Kidney (tissue), 14 donors: Measurements from ENCODE around the gene MEIS2. TPM values are rescaled to one million over a fixed set of nuclear protein-coding genes. Genes with fewer than 3 reads are reported as not detected.

Experiments used
- DNase-seq, 5 donors: peaks; one replicate each; pipeline ENCODE4 v3.0.0-alpha.2; 2013 to 2020
- FAIRE-seq: peaks from 2 replicates; lab custom pipeline; 2012; peaks lifted over from hg19 to GRCh38; lab: Jason Lieb, UNC
- H3K27ac ChIP-seq, 2 donors: one replicate each; pipeline ENCODE4 v1.7.0; 2013; ENCODE audit warnings: low read depth in 2 of 2, low read length in 2 of 2, inconsistent platforms in 1 of 2
- H3K27me3 ChIP-seq: one replicate; pipeline ENCODE4 v1.7.1; 2013; ENCODE audit warnings: low read length, inconsistent platforms; ENCODE audit not compliant: control insufficient read depth, insufficient read depth
- H3K36me3 ChIP-seq, 3 donors: one replicate each; pipeline versions ENCODE4 v1.7.0 to v1.7.1; 2013; ENCODE audit warnings: low read length in 3 of 3, control low read depth in 1 of 3, inconsistent platforms in 1 of 3; ENCODE audit not compliant: insufficient read depth in 3 of 3, control insufficient read depth in 2 of 3
- H3K4me1 ChIP-seq, 3 donors: one replicate each; pipeline versions ENCODE4 v1.7.0 to v1.7.1; 2013; ENCODE audit warnings: low read length in 3 of 3, inconsistent platforms in 1 of 3, low read depth in 1 of 3; ENCODE audit not compliant: control insufficient read depth in 2 of 3, insufficient read depth in 2 of 3
- H3K4me3 ChIP-seq, 3 donors: one replicate each; pipeline versions ENCODE4 v1.7.0 to v1.8.1; 2013; ENCODE audit warnings: low read length in 3 of 3, control low read depth in 1 of 3, inconsistent platforms in 1 of 3
- H3K9ac ChIP-seq, 3 donors: one replicate each; pipeline versions ENCODE4 v1.7.0 to v1.7.1; 2013; ENCODE audit warnings: low read length in 3 of 3, control low read depth in 1 of 3, inconsistent platforms in 1 of 3
- H3K9me3 ChIP-seq, 3 donors: one replicate each; pipeline versions ENCODE4 v1.7.0 to v1.7.1; 2013; ENCODE audit warnings: low read length in 3 of 3, control low read depth in 1 of 3, inconsistent platforms in 1 of 3; ENCODE audit not compliant: control insufficient read depth in 2 of 3, insufficient read depth in 1 of 3
- intact Hi-C: fragments of 100-400 bp; cut with DNase I; formaldehyde crosslinking; loops from one replicate; pipeline ENCODE4 v1.11.1; 2022
- polyA plus RNA-seq: library from polyadenylated mRNA; stranded (reverse); fragments of 350-450 nt; fragmentation: Illumina TruSeq; extraction: RNeasy Lipid Tissue Mini Kit (QIAGEN cat#74804); gene quantifications from one replicate; pipeline ENCODE4 v1.2.3, GENCODE V29; 2014; ENCODE audit warnings: low read depth, low replicate concordance; ENCODE audit not compliant: insufficient read depth
- total RNA-seq: library from RNA; stranded (reverse); fragmentation: NEBNext Ultra II Directional; extraction: Animal tissue kit (Norgen Biotek cat#: 25700); gene quantifications from one replicate; pipeline ENCODE4 v1.2.1, GENCODE V29; 2021
- TF ChIP-seq, protein P1 (sequence below): IDR thresholded peaks from 3 replicates; pipeline ENCODE4 v1.5.1; 2012; ENCODE audit warnings: mild to moderate bottlenecking, moderate library complexity, borderline replicate concordance; ENCODE audit not compliant: insufficient read depth; ENCODE audit errors: extremely low read depth
- donor health status: control.
- donor health status: control.
- donor health status: control.
- donor health status: control.
- donor health status: control.
- donor health status: DM: yes; HTN: yes; CAD: no.
- donor health status: Normal renal cell carcinoma (clear cell type).

Gene MEIS2
- total and polyA plus RNA-seq, 2 donors from 2014 or later, result 14.7 to 50.9 TPM

DNA sequence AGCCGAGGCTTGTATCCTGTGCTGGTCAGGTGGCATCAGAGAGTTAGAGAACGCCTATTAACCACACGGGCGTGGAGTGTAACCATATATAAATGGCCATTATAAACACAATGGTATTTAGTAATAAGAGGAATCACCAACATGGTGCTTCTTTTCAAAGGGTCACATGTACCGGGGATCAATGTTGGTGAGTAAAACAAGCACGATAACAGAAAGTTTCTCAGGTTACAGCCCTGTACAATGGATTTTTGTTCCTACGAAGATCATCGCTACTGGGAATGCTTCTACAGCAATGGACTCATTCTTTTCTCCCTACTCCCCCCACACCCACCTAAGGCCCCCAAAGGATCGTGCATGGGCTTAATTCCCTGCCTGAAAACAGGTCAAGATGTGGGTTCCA is 42.5 kb downstream of the MEIS2 start:
- TF ChIP-seq, protein P1, sequence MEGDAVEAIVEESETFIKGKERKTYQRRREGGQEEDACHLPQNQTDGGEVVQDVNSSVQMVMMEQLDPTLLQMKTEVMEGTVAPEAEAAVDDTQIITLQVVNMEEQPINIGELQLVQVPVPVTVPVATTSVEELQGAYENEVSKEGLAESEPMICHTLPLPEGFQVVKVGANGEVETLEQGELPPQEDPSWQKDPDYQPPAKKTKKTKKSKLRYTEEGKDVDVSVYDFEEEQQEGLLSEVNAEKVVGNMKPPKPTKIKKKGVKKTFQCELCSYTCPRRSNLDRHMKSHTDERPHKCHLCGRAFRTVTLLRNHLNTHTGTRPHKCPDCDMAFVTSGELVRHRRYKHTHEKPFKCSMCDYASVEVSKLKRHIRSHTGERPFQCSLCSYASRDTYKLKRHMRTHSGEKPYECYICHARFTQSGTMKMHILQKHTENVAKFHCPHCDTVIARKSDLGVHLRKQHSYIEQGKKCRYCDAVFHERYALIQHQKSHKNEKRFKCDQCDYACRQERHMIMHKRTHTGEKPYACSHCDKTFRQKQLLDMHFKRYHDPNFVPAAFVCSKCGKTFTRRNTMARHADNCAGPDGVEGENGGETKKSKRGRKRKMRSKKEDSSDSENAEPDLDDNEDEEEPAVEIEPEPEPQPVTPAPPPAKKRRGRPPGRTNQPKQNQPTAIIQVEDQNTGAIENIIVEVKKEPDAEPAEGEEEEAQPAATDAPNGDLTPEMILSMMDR, result no peak

DNA sequence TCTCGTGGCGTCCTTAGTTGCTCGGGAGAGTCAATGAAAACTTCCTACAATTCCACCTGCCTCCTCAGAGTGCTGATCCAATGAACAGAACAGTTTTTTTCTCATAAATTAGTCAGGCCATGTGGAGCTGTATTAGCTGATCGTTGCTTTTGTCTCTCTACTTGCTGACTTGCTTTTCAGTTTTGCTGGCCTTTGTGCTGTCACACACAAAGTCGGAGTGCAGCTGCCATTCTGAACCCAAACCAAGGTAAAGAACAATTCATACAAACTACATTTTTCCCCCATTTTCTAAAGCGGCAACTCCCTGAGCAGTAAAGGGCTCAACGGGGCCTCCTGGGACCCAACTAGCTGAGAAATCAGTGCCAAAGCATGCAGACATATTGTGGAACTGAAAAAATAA is 43.1 kb downstream of the MEIS2 start:
- DNase-seq (no peak), FAIRE-seq (no peak)
- H3K9me3 ChIP-seq, result no peaks in the 10 kb centered on the region
- TF ChIP-seq, protein P1, result no peak
- H3K27ac ChIP-seq, result no peak overlapping the region
- no peak overlapping the region for H3K4me3 ChIP-seq
- H3K4me1 ChIP-seq, result peaks cover 0 to 15% (median 4%) of the 10 kb centered on the region in 3 donors
- peaks cover 0 to 3% (median 0%) of the 10 kb centered on the region in 3 donors for H3K36me3 ChIP-seq
- intact Hi-C loops, result no loop called here
- H3K9ac ChIP-seq, result peak overlapping the region in 1 of 3 donors; percentile 6
- no peaks in the 10 kb centered on the region for H3K27me3 ChIP-seq

More for the DNA sequence above, 42.5 kb downstream of the MEIS2 start:
- DNase-seq, result no peak
- no peak for FAIRE-seq
- H3K27ac ChIP-seq, result peak overlapping the region; percentile 28 to 32
- no peaks in the 10 kb centered on the region for H3K27me3 ChIP-seq
- intact Hi-C loops, result no loop called here
- no peak overlapping the region for H3K9ac ChIP-seq
- H3K4me3 ChIP-seq, result no peak overlapping the region
- peaks cover 0 to 3% (median 0%) of the 10 kb centered on the region in 3 donors for H3K36me3 ChIP-seq
- H3K4me1 ChIP-seq, result peaks cover 0 to 15% (median 4%) of the 10 kb centered on the region in 3 donors
- no peaks in the 10 kb centered on the region for H3K9me3 ChIP-seq

DNA sequence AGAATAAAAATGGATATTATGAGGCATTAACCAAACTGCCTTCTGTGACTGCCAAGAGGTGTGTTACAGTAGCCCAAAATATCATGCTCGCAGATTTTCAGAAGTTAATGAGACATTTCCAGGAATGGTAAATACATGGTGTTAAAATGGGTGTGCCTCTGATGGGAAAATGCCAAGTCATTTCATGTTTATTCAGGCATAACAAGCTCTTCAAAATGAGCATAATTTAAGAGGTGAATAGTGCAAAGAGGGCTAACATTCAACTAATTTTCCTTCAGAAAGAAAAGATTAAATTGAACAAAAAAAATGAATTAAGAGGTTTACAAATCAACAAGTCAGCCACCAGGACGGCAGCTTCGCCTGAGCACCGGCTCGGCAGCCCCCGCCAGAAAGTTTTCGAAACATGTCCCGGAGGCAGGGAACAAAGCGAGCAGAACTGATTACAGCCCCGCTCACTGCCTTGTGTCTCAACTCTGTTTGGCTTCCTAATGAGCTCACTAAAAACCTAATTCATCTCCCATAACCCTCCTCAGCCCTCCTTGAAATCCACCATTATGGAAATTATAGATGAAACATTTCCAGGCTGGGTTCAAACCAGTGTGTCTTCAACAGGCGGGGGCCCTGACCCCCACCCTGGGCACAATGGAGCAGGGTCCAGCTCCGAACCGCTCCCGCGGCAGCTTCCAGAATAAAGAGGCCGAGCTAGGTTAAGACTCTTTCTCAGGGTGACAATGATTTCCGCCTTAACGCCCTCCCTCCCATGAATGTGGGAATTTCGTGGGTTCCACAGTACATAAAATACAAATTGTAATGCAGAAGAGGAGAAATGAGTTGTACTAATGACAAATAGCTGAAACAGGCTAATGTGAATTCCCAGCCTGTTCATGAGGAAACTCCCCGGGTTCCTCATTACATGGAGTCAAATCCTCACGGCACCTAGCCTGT is 43.9 kb downstream of the MEIS2 start:
- FAIRE-seq, result no peak
- peak in 4 of 5 donors; percentile 52 to 85 (median 64) for DNase-seq
- Histone ChIP-seq H3K4me1 (peaks cover 0 to 15% (median 4%) of the 10 kb centered on the region in 3 donors), H3K27me3 (no peaks in the 10 kb centered on the region), H3K27ac (peak overlapping the region; percentile 23 to 50), H3K36me3 (peaks cover 0 to 3% (median 0%) of the 10 kb centered on the region in 3 donors), H3K9ac (no peak overlapping the region), H3K9me3 (no peaks in the 10 kb centered on the region), H3K4me3 (no peak overlapping the region)
- TF ChIP-seq, protein P1, result no peak
- intact Hi-C loops, result no loop called here
